ENCODE data around the gene IFITM2.
"Not testable (repeated sequence)": the region's sequence is repeated elsewhere in the genome, so short reads cannot be mapped to it uniquely, and the experiment has no call there.

IFITM2 gene

DNA sequence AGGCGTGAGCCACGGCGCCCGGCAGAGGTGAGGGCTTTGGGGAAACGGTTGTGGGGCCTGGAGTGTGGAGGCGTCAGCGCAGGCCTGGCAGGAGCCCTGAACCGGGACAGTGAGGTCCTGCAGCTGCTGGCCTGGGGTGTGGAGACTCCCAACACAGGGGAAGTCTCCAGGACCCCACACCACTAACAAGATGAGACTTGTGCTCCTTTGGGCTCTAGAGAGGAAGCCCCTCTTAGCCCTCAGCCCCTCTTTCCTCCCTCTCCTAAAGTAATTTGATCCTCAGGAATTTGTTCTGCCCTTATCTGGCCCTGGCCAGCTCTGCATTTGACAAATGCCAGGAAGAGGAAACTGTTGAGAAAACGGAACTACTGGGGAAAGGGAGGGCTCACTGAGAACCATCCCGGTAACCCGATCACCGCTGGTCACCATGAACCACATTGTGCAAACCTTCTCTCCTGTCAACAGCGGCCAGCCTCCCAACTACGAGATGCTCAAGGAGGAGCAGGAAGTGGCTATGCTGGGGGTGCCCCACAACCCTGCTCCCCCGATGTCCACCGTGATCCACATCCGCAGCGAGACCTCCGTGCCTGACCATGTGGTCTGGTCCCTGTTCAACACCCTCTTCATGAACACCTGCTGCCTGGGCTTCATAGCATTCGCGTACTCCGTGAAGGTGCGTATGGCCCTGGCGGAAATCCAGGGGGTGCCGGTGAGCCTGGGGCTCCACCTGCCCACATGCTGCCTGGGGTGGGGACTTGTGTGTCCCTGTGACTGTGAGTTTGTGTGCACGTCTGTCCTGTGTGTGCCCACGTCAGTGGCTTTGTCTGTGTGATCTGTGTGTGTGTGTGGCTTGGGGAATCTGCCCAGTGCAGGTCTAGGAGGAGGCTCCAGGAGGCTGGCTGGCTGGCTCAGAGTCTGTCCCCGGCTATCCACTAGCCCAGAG is at the start of gene IFITM2:
TSS of gene IFITM2 (plus strand) at position 51 of the 943 bp plus-strand sequence. CDS start at position 428, 377 bp downstream.
- DNase-seq: not testable (repeated sequence)

DNA sequence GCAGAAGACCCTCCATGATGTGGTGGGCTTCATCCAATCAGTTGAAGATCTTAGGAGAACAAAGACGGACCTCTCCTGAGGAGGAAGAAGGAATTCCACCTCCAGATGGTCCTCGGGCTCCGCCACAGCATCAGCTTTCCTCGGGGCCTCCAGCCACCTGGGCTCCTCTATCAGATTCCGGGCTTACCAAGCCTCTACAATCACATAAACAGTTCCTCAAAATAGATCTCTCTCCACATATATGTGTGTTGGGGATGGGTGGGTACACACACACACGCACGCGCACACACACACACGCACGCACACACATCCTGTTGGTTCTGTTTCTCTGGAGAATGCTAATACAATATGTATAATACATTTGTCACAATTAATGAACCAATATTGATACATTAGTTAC is 48.2 kb upstream of the IFITM2 start:
- DNase-seq: no peak

DNA sequence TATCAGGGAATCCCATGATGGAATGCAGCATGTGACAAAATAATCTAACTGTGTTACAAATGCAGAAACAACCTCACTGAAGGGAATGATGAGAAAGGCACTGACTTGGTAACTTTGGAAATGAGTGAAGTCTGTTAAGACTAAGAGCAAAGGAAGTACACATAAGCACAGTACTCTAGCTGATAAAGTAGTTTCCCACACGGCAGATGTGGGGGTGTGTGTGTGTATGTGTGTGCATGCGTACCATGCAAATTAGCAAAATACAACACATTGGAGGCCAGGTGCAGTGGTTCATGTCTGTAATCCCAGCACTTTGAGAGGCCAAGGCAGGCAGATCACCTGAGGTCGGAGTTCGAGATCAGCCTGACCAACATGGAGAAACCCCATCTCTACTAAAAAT is 46.0 kb upstream of the IFITM2 start:
- no peak for DNase-seq

GRCh38 chr11:266676-267439 is 40.8 kb upstream of the IFITM2 start:
- DNase-seq: no peak

GRCh38 chr11:267491-267994 is 40.1 kb upstream of the IFITM2 start:
- no peak for DNase-seq

DNA sequence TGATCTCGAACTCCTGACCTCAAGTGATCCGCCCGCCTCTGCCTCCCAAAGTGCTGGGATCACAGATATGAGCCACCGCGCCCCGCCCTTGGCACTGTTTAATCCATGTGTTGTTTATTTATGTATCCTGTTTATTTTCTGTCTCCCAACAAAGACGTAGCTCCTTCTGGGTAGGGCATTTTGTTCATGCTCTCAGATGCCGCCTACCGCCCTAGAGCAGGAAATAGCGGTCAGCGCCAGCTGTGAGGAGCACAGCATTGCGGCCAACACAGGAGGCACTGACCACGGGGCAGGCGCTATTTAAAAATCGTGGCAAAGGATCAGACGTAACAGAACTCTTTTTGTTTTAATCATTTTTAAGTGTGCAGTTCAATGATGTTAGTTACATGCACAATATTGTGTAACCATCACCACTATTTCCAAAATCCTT is 38.9 kb upstream of the IFITM2 start:
- not testable (repeated sequence) for DNase-seq

DNA sequence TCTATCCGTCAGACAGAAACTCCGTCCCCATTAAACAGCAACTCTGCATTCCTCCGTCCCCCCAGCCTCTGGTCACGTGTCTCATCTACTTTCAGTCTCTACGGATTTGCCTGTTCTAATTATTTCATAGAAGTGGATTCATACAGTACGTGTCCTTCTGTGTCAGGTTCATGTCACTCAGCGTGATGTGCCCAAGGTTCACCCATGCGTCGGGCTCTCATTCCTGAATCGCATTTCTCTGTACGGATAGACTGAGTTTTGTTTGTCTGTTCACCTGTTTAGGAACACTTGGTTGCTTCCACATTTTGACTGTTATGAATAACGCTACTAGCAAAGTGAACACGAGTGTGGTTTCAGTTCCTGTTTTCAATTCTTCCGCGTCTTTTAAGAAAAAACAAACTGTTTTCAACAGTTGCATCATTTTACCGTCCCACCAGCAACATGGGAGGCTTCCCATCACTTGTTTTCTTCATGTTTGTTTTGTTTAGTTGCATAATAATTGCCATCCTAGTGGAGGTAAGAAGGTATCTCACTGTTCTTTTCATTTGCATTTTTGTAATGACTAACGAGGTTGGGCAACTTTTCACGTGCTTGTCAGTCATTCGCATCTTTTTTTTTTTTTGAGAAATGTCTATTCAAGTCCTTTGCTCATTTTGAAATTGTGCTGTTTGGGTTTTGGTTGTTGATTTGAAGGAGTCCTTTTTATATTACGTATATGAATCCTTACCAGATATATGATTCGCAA is 38.3 kb upstream of the IFITM2 start:
- no peak for DNase-seq

- no peak for DNase-seq
Measured at GRCh38 chr11:270451-271318, 36.9 kb upstream of the IFITM2 start.

DNA sequence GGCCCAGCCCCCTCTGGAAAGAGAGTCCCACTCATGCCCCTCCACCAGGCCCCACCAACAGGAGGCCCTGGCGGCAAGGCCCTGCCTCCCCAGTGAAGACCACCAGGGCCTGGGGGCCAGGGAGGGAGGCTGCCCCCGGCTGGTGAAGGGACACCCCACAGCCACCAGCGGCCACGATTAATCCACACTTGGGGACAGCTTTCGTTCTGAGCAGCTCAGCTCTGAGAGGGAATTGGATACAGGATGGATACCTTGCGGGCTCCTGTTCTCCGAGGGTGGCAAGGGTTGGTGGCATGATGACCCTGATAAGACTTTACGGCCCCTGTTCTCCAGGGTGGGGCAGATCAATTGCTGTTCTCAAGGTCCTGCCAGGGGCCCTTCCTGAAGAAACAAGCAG is 36.3 kb upstream of the IFITM2 start:
- DNase-seq: no peak

DNA sequence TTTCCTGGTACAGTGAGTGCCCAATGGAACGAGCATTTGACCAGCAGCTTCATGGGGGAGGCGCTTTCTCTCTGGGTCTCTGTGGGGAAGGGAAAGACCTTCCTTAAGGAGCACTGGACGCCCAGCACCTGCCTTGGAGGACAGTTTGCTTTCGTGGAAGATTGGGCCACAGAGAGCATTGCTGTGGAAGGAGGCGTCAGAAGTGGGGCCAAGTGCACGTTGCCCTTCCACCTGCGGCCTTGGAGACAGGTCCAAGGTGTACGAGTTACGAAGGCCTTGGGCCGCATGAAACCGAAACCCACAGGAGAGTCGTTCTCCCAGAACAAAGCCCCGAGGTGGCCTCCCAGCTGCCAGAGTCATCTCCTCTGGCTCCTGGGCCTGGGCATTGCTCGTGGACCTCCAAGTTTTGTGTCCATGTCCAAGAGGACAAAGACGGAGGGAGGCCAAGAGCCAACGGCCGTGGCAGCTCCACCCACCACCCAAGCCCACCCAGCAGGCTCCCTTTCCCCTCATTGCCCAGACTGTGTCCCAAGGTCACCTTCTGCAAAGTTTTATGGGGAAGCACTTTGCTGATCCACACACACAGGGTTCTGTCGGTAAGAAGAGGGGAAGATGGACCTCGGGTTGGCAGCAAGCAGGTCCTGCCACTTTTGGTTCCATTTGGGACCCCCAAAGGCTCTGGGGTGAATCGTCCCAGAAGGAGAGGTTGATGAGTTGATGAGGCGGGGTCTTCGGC is 35.3 kb upstream of the IFITM2 start:
- DNase-seq: no peak

GRCh38 chr11:272931-273198 is 34.8 kb upstream of the IFITM2 start:
- DNase-seq: no peak

- DNase-seq: no peak
Measured at GRCh38 chr11:276219-276618, 31.4 kb upstream of the IFITM2 start.

DNA sequence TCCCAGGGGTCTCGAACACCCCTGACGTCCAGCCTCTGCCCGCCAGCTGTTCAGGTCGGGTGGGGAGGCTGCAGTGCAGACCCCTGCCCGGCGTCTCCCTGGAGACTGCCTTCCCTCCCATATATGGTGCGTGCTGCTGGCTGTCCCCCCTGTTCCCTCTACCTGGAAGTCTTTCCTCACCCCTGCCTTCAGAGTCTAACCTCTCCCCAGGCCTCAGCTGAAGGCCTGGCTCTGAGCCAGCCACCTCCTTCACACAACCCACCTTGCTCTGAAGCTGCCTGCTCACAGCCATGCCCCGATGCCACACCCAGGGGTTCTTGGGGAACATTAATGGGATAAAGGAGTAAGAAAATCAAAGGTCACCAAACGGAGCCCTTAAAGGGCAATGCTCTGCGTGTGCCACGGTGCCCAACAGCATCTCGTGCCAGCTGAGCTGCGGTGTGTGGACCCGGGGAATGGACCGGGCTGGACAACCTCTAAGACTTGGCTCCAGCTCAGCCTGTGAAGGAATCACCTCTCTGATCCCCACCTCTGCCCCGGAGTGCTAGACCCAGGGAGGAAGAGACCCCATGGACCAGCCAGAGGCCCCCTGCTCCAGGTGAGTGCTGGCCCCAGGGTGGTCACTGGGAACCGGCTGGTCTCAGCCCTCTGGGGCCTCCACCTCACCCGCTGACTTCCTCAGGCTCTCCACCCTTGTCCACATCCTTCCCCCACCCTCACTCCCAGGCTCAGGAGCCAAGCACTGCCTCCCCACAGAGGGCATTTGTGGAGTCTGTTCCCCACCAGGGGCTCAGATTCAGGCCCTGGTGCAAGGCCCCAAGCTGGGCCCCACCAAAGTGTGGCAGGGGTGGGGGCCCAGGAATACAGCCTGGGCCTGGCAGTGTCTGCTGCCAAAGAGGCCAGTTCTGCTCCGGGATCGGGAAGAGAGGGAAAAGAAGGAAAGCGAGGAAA is 29.3 kb upstream of the IFITM2 start, which contains the start of gene NLRP6:
TSS of gene NLRP6 (plus strand) at position 407 of the 951 bp plus-strand sequence. CDS start at position 570, 163 bp downstream.
- no peak for DNase-seq

- DNase-seq: no peak
Measured at GRCh38 chr11:279040-279965, 28.3 kb upstream of the IFITM2 start.

DNA sequence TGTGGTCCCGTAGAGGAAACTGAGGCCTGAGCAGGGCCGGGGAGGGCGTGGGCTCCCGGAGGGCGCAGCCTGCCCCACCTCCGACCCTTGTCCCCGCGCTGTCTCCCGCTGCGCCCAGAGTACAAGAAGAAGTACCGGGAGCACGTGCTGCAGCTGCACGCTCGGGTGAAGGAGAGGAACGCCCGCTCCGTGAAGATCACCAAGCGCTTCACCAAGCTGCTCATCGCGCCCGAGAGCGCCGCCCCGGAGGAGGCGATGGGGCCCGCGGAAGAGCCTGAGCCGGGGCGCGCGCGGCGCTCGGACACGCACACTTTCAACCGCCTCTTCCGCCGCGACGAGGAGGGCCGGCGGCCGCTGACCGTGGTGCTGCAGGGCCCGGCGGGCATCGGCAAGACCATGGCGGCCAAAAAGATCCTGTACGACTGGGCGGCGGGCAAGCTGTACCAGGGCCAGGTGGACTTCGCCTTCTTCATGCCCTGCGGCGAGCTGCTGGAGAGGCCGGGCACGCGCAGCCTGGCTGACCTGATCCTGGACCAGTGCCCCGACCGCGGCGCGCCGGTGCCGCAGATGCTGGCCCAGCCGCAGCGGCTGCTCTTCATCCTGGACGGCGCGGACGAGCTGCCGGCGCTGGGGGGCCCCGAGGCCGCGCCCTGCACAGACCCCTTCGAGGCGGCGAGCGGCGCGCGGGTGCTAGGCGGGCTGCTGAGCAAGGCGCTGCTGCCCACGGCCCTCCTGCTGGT is 27.5 kb upstream of the IFITM2 start:
- no peak for DNase-seq

GRCh38 chr11:280706-281485 is 26.7 kb upstream of the IFITM2 start:
- no peak for DNase-seq

DNA sequence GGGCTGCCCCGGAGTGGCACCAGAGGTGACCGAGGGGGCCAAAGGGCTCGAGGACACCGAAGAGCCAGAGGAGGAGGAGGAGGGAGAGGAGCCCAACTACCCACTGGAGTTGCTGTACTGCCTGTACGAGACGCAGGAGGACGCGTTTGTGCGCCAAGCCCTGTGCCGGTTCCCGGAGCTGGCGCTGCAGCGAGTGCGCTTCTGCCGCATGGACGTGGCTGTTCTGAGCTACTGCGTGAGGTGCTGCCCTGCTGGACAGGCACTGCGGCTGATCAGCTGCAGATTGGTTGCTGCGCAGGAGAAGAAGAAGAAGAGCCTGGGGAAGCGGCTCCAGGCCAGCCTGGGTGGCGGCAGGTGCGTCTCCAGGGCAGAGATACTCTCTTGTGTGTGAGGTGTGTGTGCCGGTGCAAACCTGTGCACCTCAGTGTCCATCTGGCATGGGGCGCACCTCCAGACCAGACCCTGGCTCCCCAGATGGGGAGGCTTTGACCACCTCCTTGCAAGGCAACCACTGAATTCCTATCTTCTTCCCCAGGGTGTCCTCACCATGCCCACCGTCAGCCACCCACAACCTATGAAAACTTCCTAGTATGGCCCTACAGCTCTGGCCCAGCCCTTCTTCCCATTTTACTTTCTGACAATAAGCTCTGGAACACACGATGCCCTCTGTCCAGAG is 26.0 kb upstream of the IFITM2 start:
- no peak for DNase-seq

Measured in cerebellar nuclear complex (tissue), 1 donor.